Breast epithelium (tissue), 4 donors: Measurements from ENCODE around the gene CHST9. TPM values are rescaled to one million over a fixed set of nuclear protein-coding genes. Genes with fewer than 3 reads are reported as not detected.

Experiments used
- DNase-seq, 2 donors: peaks; one replicate each; pipeline ENCODE4 v3.0.0-alpha.2; 2019; ENCODE audit warnings: low spot score in 2 of 2
- H3K27ac ChIP-seq, 2 donors: fragments of 200-600 bp; sonication (generic) in 1 of 2; one replicate each; pipeline ENCODE4 v1.5.1; 2016 to 2019; ENCODE audit warnings: mild to moderate bottlenecking in 1 of 2
- H3K27me3 ChIP-seq, 2 donors: fragments of 200-600 bp; sonication (generic) in 1 of 2; one replicate each; pipeline versions ENCODE4 v1.5.1 to v1.6.0; 2017 to 2019; ENCODE audit warnings: control low read depth in 1 of 2, mild to moderate bottlenecking in 1 of 2
- H3K36me3 ChIP-seq: fragments of 200-600 bp; one replicate; pipeline ENCODE4 v1.5.1; 2019
- H3K4me1 ChIP-seq, 2 donors: fragments of 200-600 bp; sonication (generic); one replicate each; pipeline ENCODE4 v1.5.1; 2016 to 2019; ENCODE audit warnings: control low read depth in 1 of 2
- H3K4me3 ChIP-seq, 3 donors: fragments of 200-600 bp; sonication (generic); 1 replicate in 2 of 3; 2 replicates in 1 of 3; pipeline ENCODE4 v1.5.1; 2016 to 2019; ENCODE audit warnings: mild to moderate bottlenecking in 3 of 3, moderate library complexity in 2 of 3
- H3K9me3 ChIP-seq, 2 donors: fragments of 200-600 bp; sonication (generic) in 1 of 2; one replicate each; pipeline ENCODE4 v1.5.1; 2016 to 2019; ENCODE audit warnings: control low read depth in 1 of 2
- POLR2A ChIP-seq: fragments of 450-650 bp; IDR thresholded peaks from one replicate; pipeline ENCODE4 v1.6.1; 2016; ENCODE audit warnings: antibody characterized with exemption, mild to moderate bottlenecking, moderate library complexity
- POLR2AphosphoS5 ChIP-seq, 3 donors: sonication (generic); formaldehyde crosslinking; IDR thresholded peaks; one replicate each; pipeline ENCODE4 v1.6.1; 2017; ENCODE audit warnings: antibody characterized with exemption in 3 of 3
- intact Hi-C: fragments of 100-400 bp; cut with DNase I; formaldehyde crosslinking; loops from one replicate; pipeline ENCODE4 v1.15.1; 2023; ENCODE audit warnings: low total_unique reads
- total RNA-seq, 3 donors: library from RNA; depleted of rRNA; stranded (reverse); fragments of >200 nt; gene quantifications; one replicate each; pipeline ENCODE4 v1.1.0, GENCODE V29; 2016
- TF ChIP-seq, protein P1 (sequence below), 3 donors: fragments of 450-650 bp; IDR thresholded peaks; one replicate each; pipeline ENCODE4 v1.5.1; 2016 to 2017; ENCODE audit warnings: antibody characterized with exemption in 3 of 3, mild to moderate bottlenecking in 3 of 3, moderate library complexity in 3 of 3

Gene CHST9
- total RNA-seq, 3 donors from 2014 or later, result 1.6 to 8.5 TPM; not detected in 1

DNA sequence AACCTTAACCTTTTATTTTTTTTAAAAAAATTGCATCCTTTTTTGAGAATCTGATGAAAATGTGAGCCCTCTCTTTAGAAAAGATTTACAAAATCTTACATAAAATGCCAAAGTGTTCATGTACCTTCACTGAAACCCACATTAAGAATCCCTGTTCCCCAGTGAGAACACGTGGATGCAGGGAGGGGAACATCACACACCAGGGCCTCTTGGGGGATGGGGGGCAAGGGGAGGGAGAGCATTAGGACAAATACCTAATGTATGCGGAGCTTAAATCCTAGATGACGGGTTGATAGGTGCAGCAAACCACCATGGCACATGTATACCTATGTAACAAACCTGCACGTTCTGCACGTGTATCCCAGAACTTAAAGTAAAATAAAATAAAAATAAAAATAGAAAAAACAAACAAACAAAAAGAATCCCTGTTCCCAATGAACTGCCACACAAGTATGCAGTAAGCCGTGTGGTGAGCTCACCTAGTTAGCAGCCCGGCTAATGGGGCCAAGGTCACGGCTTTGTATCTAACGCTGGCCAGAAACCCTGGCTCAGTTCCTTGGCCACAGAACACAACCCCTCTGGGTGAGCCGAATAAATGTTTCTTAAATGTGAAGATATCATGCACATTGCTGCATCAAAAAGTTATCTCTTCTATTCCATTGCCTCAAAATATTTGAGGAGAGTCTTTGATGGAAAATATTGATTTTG lies 41.4 kb downstream of the CHST9 start:
- Histone ChIP-seq H3K27me3 (no peaks in the 10 kb centered on the region), H3K9me3 (peaks cover 0 to 3% of the 10 kb centered on the region in 2 donors), H3K4me1 (no peaks in the 10 kb centered on the region), H3K27ac (no peak overlapping the region), H3K4me3 (no peak overlapping the region), H3K36me3 (no peaks in the 10 kb centered on the region)
- DNase-seq, result no peak
- intact Hi-C loops, result no loop called here
- TF ChIP-seq, protein P1, sequence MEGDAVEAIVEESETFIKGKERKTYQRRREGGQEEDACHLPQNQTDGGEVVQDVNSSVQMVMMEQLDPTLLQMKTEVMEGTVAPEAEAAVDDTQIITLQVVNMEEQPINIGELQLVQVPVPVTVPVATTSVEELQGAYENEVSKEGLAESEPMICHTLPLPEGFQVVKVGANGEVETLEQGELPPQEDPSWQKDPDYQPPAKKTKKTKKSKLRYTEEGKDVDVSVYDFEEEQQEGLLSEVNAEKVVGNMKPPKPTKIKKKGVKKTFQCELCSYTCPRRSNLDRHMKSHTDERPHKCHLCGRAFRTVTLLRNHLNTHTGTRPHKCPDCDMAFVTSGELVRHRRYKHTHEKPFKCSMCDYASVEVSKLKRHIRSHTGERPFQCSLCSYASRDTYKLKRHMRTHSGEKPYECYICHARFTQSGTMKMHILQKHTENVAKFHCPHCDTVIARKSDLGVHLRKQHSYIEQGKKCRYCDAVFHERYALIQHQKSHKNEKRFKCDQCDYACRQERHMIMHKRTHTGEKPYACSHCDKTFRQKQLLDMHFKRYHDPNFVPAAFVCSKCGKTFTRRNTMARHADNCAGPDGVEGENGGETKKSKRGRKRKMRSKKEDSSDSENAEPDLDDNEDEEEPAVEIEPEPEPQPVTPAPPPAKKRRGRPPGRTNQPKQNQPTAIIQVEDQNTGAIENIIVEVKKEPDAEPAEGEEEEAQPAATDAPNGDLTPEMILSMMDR (IDR thresholded peaks at IDR 0.05), result no peak
- TF ChIP-seq POLR2A (no peak), POLR2AphosphoS5 (IDR thresholded peaks at IDR 0.05) (no peak)

- Histone ChIP-seq H3K4me3 (no peak overlapping the region), H3K27me3 (no peaks in the 10 kb centered on the region), H3K36me3 (no peaks in the 10 kb centered on the region), H3K4me1 (no peaks in the 10 kb centered on the region), H3K9me3 (peaks cover 0 to under 1% of the 10 kb centered on the region in 2 donors), H3K27ac (no peak overlapping the region)
- intact Hi-C loops, result no loop called here
- TF ChIP-seq, protein P1 (IDR thresholded peaks at IDR 0.05), result no peak
- no peak for TF ChIP-seq POLR2AphosphoS5 (IDR thresholded peaks at IDR 0.05)
- no peak for DNase-seq
Observed at GRCh38 chr18:27142891-27143290, 42.2 kb downstream of the CHST9 start.

- Histone ChIP-seq H3K27me3 (no peaks in the 10 kb centered on the region), H3K9me3 (no peaks in the 10 kb centered on the region), H3K36me3 (no peaks in the 10 kb centered on the region), H3K27ac (no peak overlapping the region), H3K4me3 (no peak overlapping the region), H3K4me1 (no peaks in the 10 kb centered on the region)
- intact Hi-C loops, result no loop called here
- TF ChIP-seq, protein P1 (IDR thresholded peaks at IDR 0.05), result no peak
- no peak for TF ChIP-seq POLR2AphosphoS5 (IDR thresholded peaks at IDR 0.05)
- no peak for TF ChIP-seq POLR2A
- no peak for DNase-seq
Observed at GRCh38 chr18:27141876-27142275, 43.2 kb downstream of the CHST9 start.

GRCh38 chr18:27138079-27138478 lies 47.0 kb downstream of the CHST9 start:
- TF ChIP-seq, protein P1 (IDR thresholded peaks at IDR 0.05), result no peak
- TF ChIP-seq POLR2A (no peak), POLR2AphosphoS5 (IDR thresholded peaks at IDR 0.05) (no peak)
- Histone ChIP-seq H3K27me3 (no peaks in the 10 kb centered on the region), H3K9me3 (no peaks in the 10 kb centered on the region), H3K27ac (no peak overlapping the region), H3K4me1 (no peaks in the 10 kb centered on the region), H3K4me3 (no peak overlapping the region), H3K36me3 (no peaks in the 10 kb centered on the region)
- DNase-seq, result no peak
- intact Hi-C loops, result no loop called here

GRCh38 chr18:27136208-27136535 lies 48.9 kb downstream of the CHST9 start:
- Histone ChIP-seq H3K9me3 (no peaks in the 10 kb centered on the region), H3K27ac (no peak overlapping the region), H3K27me3 (no peaks in the 10 kb centered on the region), H3K36me3 (no peaks in the 10 kb centered on the region), H3K4me3 (no peak overlapping the region), H3K4me1 (no peaks in the 10 kb centered on the region)
- TF ChIP-seq POLR2AphosphoS5 (IDR thresholded peaks at IDR 0.05) (no peak), POLR2A (no peak)
- TF ChIP-seq, protein P1 (IDR thresholded peaks at IDR 0.05), result no peak
- intact Hi-C loops, result no loop called here
- peak in 1 of 2 donors; percentile 61 for DNase-seq
